ENCODE data around the gene NAA20.

GRCh38 chr20:20027284-20027683 is 10.1 kb downstream of the NAA20 start:
- TF ChIP-seq CTCF (conservative IDR thresholded peaks at IDR 0.05), result no peak
- TF ChIP-seq ZFX (IDR thresholded peaks at IDR 0.05), result no peak
